CD14-positive monocyte (primary cell): Measurements from ENCODE around the gene SOBP. TPM values are rescaled to one million over a fixed set of nuclear protein-coding genes. Genes with fewer than 3 reads are reported as not detected.

Experiments used
- DNase-seq, 3 donors: peaks; one replicate each; pipeline ENCODE4 v3.0.0-alpha.2; 2011 to 2022
- H2AFZ ChIP-seq: 2 replicates; pipeline ENCODE4 v1.6.0; 2012; ENCODE audit warnings: mild to moderate bottlenecking, low read depth, low read length, inconsistent platforms; ENCODE audit not compliant: insufficient read depth, poor library complexity, severe bottlenecking
- H3K27ac ChIP-seq, 2 donors: 1 replicate in 1 of 2; 2 replicates in 1 of 2; pipeline ENCODE4 v1.5.1; 2012 to 2013; ENCODE audit warnings: low read length in 2 of 2, control low read depth in 1 of 2, inconsistent platforms in 1 of 2, low read depth in 1 of 2, mild to moderate bottlenecking in 1 of 2
- H3K27me3 ChIP-seq, 2 donors: one replicate each; pipeline versions ENCODE4 v1.6.0 to v1.6.1; 2011 to 2013; ENCODE audit warnings: low read length in 2 of 2; ENCODE audit not compliant: control insufficient read depth in 2 of 2, insufficient read depth in 2 of 2
- H3K36me3 ChIP-seq, 2 donors: replicated peaks in 1 of 2; 1 replicate in 1 of 2; 2 replicates in 1 of 2; pipeline versions ENCODE4 v1.5.1 to v1.6.1; 2012 to 2013; ENCODE audit warnings: low read length in 2 of 2, control low read depth in 1 of 2, inconsistent platforms in 1 of 2, mild to moderate bottlenecking in 1 of 2; ENCODE audit not compliant: insufficient read depth in 2 of 2, control insufficient read depth in 1 of 2
- H3K4me1 ChIP-seq, 2 donors: 1 replicate in 1 of 2; 2 replicates in 1 of 2; pipeline versions ENCODE4 v1.5.1 to v1.6.1; 2012 to 2013; ENCODE audit warnings: low read length in 2 of 2, control low read depth in 1 of 2, inconsistent platforms in 1 of 2, mild to moderate bottlenecking in 1 of 2, moderate library complexity in 1 of 2; ENCODE audit not compliant: insufficient read depth in 2 of 2, control insufficient read depth in 1 of 2
- H3K4me2 ChIP-seq: replicated peaks from 2 replicates; pipeline ENCODE3; 2012; ENCODE audit warnings: low read length, moderate library complexity, mild to moderate bottlenecking; ENCODE audit not compliant: poor library complexity, severe bottlenecking; ENCODE audit errors: extremely low read depth
- H3K4me3 ChIP-seq, 3 experiments: fragments of 200-600 bp in 1 of 3; sonication (generic) in 1 of 3; replicated peaks in 1 of 3; 1 replicate in 2 of 3; 2 replicates in 1 of 3; pipeline ENCODE4 v1.5.1; 2011 to 2013; ENCODE audit warnings: low read length in 3 of 3, mild to moderate bottlenecking in 3 of 3, control low read depth in 2 of 3, low read depth in 2 of 3, inconsistent platforms in 1 of 3, moderate library complexity in 1 of 3
- H3K79me2 ChIP-seq: 2 replicates; pipeline ENCODE4 v1.6.0; 2012; ENCODE audit warnings: mild to moderate bottlenecking, control low read depth, inconsistent platforms, low read length, moderate library complexity; ENCODE audit not compliant: insufficient read depth
- H3K9ac ChIP-seq: 2 replicates; pipeline ENCODE4 v1.6.0; 2017; ENCODE audit warnings: low read length, mild to moderate bottlenecking; ENCODE audit not compliant: insufficient read depth, poor library complexity, severe bottlenecking
- H3K9me3 ChIP-seq, 2 donors: replicated peaks in 1 of 2; 1 replicate in 1 of 2; 2 replicates in 1 of 2; pipeline versions ENCODE4 v1.5.1 to v1.6.1; 2012 to 2013; ENCODE audit warnings: low read length in 2 of 2, control low read depth in 1 of 2; ENCODE audit not compliant: control insufficient read depth in 1 of 2, insufficient read depth in 1 of 2
- H4K20me1 ChIP-seq: 2 replicates; pipeline ENCODE4 v1.6.0; 2012; ENCODE audit warnings: mild to moderate bottlenecking, low read length, control low read depth, moderate library complexity; ENCODE audit not compliant: insufficient read depth
- H3K27ac Mint-ChIP-seq, 7 donors: one replicate each; pipeline ENCODE4 v1.8.0; 2020; ENCODE audit warnings: mild to moderate bottlenecking in 7 of 7, mixed read lengths in 7 of 7, moderate library complexity in 6 of 7, inconsistent platforms in 2 of 7
- H3K27me3 Mint-ChIP-seq, 3 donors: one replicate each; pipeline ENCODE4 v1.8.0; 2021 to 2022; ENCODE audit warnings: low read depth in 3 of 3, mild to moderate bottlenecking in 3 of 3, mixed read lengths in 3 of 3, moderate library complexity in 3 of 3, inconsistent platforms in 1 of 3
- H3K36me3 Mint-ChIP-seq, 2 donors: one replicate each; pipeline ENCODE4 v1.8.0; 2020; ENCODE audit warnings: mixed read lengths in 2 of 2, inconsistent platforms in 1 of 2, mild to moderate bottlenecking in 1 of 2
- H3K4me1 Mint-ChIP-seq: one replicate; pipeline ENCODE4 v1.8.0; 2020; ENCODE audit warnings: mild to moderate bottlenecking, mixed read lengths
- H3K4me3 Mint-ChIP-seq, 2 donors: one replicate each; pipeline ENCODE4 v1.8.0; 2020; ENCODE audit warnings: mild to moderate bottlenecking in 2 of 2, mixed read lengths in 2 of 2, moderate library complexity in 1 of 2
- H3K9me3 Mint-ChIP-seq, 7 donors: one replicate each; pipeline ENCODE4 v1.8.0; 2020 to 2022; ENCODE audit warnings: mixed read lengths in 7 of 7, mild to moderate bottlenecking in 6 of 7, moderate library complexity in 6 of 7, inconsistent platforms in 2 of 7
- CTCF ChIP-seq: fragments of 200-600 bp; IDR thresholded peaks from one replicate; pipeline ENCODE4 v1.8.0; 2022; ENCODE audit warnings: antibody characterized with exemption, mild to moderate bottlenecking
- WGBS: methylation state at CpG from one replicate; pipeline ENCODE4 v1.1.5; 2013; ENCODE audit warnings: missing lambda C conversion rate; ENCODE audit not compliant: insufficient coverage; 5-methylcytosine and 5-hydroxymethylcytosine counted together
- intact Hi-C, 2 donors: fragments of 100-400 bp; cut with micrococcal nuclease; formaldehyde crosslinking; loops; one replicate each; pipeline versions ENCODE4 v1.15.0 to v1.15.1; 2023
- polyA plus RNA-seq, 3 donors: library from polyadenylated mRNA; depleted of rRNA in 1 of 3; unstranded in 2 of 3; stranded (reverse) in 1 of 3; fragments of 300-500 nt in 2 of 3; fragments of >200 nt in 1 of 3; fragmentation: Illumina TruSeq in 2 of 3; gene quantifications; 1 replicate in 2 of 3; 2 replicates in 1 of 3; pipeline ENCODE4 v1.2.3, GENCODE V29; 2012 to 2021

SOBP gene
- polyA plus RNA-seq, 3 donors = not detected

GRCh38 chr6:107534571-107535141 is 44.7 kb downstream of the SOBP start:
- H3K4me1 ChIP-seq = no peaks in the 10 kb centered on the region
- WGBS = 80% methylated on average over 1 of the region's 5 CpGs
- no peaks in the 10 kb centered on the region for H3K79me2 ChIP-seq
- no peak overlapping the region for H3K4me3 Mint-ChIP-seq
- H2AFZ ChIP-seq = no peak overlapping the region
- no peaks in the 10 kb centered on the region for H3K36me3 Mint-ChIP-seq
- H3K9me3 ChIP-seq = no peaks in the 10 kb centered on the region
- H3K27me3 Mint-ChIP-seq = peaks cover 3 to 13% (median 7%) of the 10 kb centered on the region in 3 donors
- H3K27me3 ChIP-seq = peaks cover 3% of the 10 kb centered on the region in 2 donors
- H3K9ac ChIP-seq = no peak overlapping the region
- DNase-seq = no peak
- no peak for TF ChIP-seq CTCF
- no peaks in the 10 kb centered on the region for H3K36me3 ChIP-seq
- H4K20me1 ChIP-seq = no peaks in the 10 kb centered on the region
- H3K4me2 ChIP-seq = no peak overlapping the region
- H3K4me3 ChIP-seq = no peak overlapping the region
- no peak overlapping the region for H3K27ac Mint-ChIP-seq
- intact Hi-C loops = no loop called here
- H3K27ac ChIP-seq = no peak overlapping the region
- no peaks in the 10 kb centered on the region for H3K4me1 Mint-ChIP-seq
- peaks cover 0 to 2% (median 0%) of the 10 kb centered on the region in 7 donors for H3K9me3 Mint-ChIP-seq

- no peak overlapping the region for H3K27ac Mint-ChIP-seq
Measured at GRCh38 chr6:107535626-107536025, 45.7 kb downstream of the SOBP start.

More at GRCh38 chr6:107535626-107536025, 45.7 kb downstream of the SOBP start:
- Histone ChIP-seq H3K27me3 (peaks cover 3 to 5% of the 10 kb centered on the region in 2 donors), H3K9ac (no peak overlapping the region), H3K27ac (no peak overlapping the region), H4K20me1 (no peaks in the 10 kb centered on the region), H3K4me1 (no peaks in the 10 kb centered on the region), H3K4me3 (no peak overlapping the region), H3K79me2 (no peaks in the 10 kb centered on the region), H2AFZ (no peak overlapping the region), H3K9me3 (no peaks in the 10 kb centered on the region), H3K4me2 (no peak overlapping the region), H3K36me3 (no peaks in the 10 kb centered on the region)
- intact Hi-C loops = no loop called here
- Mint-ChIP-seq H3K36me3 (no peaks in the 10 kb centered on the region), H3K27me3 (peaks cover 3 to 14% (median 7%) of the 10 kb centered on the region in 3 donors), H3K4me3 (no peak overlapping the region), H3K4me1 (no peaks in the 10 kb centered on the region), H3K9me3 (peaks cover 0 to 2% (median 0%) of the 10 kb centered on the region in 7 donors)
- no peak for TF ChIP-seq CTCF
- no peak for DNase-seq
- no CpG with 5 or more reads among the region's 1 CpG for WGBS
